Measurements from ENCODE around the gene POLDIP2.

POLDIP2 gene, protein sequence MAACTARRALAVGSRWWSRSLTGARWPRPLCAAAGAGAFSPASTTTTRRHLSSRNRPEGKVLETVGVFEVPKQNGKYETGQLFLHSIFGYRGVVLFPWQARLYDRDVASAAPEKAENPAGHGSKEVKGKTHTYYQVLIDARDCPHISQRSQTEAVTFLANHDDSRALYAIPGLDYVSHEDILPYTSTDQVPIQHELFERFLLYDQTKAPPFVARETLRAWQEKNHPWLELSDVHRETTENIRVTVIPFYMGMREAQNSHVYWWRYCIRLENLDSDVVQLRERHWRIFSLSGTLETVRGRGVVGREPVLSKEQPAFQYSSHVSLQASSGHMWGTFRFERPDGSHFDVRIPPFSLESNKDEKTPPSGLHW

GRCh38 chr17:28357061-28357900 lies at the start of gene POLDIP2:
Gene POLDIP2 (minus strand): TSS chr17:28357527. CDS start chr17:28357448, 79 bp downstream.
- Histone ChIP-seq H3K4me1 (ENCODE audit: insufficient read depth, low read length, poor library complexity, severe bottlenecking) (peaks cover 26% of the 10 kb centered on the region), H3F3A (ENCODE audit: low read depth) (no peaks in the 10 kb centered on the region), H3K27me3 (ENCODE audit: insufficient read depth, low read length, poor library complexity, severe bottlenecking) (no peaks in the 10 kb centered on the region), H3K9me3 (ENCODE audit: insufficient read depth, low read depth, low read length) (no peaks in the 10 kb centered on the region), H3K9ac (ENCODE audit: low read depth, low read length, poor library complexity, severe bottlenecking) (peak within 1 kb of the TSS; percentile 96), H3K4me2 (ENCODE audit: low read depth, low read length, poor library complexity, severe bottlenecking) (peak within 1 kb of the TSS; percentile 99), H3K9me2 (replicated peaks; ENCODE audit: low read depth, low read length) (no peaks in the 10 kb centered on the region), H3K4me3 (ENCODE audit: low read length, poor library complexity, severe bottlenecking) (peak within 1 kb of the TSS; percentile 81), H4K20me1 (ENCODE audit: insufficient read depth, low read length, poor library complexity, severe bottlenecking) (peaks cover 5% of the 10 kb centered on the region), H3K36me3 (ENCODE audit: insufficient read depth, low read length) (peaks cover 22% of the 10 kb centered on the region; the same call in 1 of the 2 replicates), H3K79me2 (ENCODE audit: insufficient read depth, low read length) (peaks cover 40% of the 10 kb centered on the region), H2AFZ (ENCODE audit: low read length) (peak within 1 kb of the TSS; percentile 93)
- TF ChIP-seq EZH2phosphoT487 (IDR thresholded peaks at IDR 0.05; ENCODE audit: borderline replicate concordance) (no peak), CTCF (conservative IDR thresholded peaks at IDR 0.05; ENCODE audit: low read length) (no peak)

- no peaks in the 10 kb centered on the region for H3K27me3 ChIP-seq (ENCODE audit: insufficient read depth, low read length, poor library complexity, severe bottlenecking)
- no peaks in the 10 kb centered on the region for H3K9me3 ChIP-seq (ENCODE audit: insufficient read depth, low read depth, low read length)
- TF ChIP-seq CTCF (conservative IDR thresholded peaks at IDR 0.05; ENCODE audit: low read length) (no peak), EZH2phosphoT487 (IDR thresholded peaks at IDR 0.05; ENCODE audit: borderline replicate concordance) (no peak)
- H3K9me2 ChIP-seq (replicated peaks; ENCODE audit: low read depth, low read length): no peaks in the 10 kb centered on the region
- H3K36me3 ChIP-seq (ENCODE audit: insufficient read depth, low read length): no peaks in the 10 kb centered on the region
- H4K20me1 ChIP-seq (ENCODE audit: insufficient read depth, low read length, poor library complexity, severe bottlenecking): no peaks in the 10 kb centered on the region
- H3K9ac ChIP-seq (ENCODE audit: low read depth, low read length, poor library complexity, severe bottlenecking): no peak overlapping the region
- H2AFZ ChIP-seq (ENCODE audit: low read length): no peak overlapping the region
- H3K79me2 ChIP-seq (ENCODE audit: insufficient read depth, low read length): no peaks in the 10 kb centered on the region
- no peaks in the 10 kb centered on the region for H3K4me1 ChIP-seq (ENCODE audit: insufficient read depth, low read length, poor library complexity, severe bottlenecking)
- H3F3A ChIP-seq (ENCODE audit: low read depth): no peaks in the 10 kb centered on the region
- no peak overlapping the region for H3K4me3 ChIP-seq (ENCODE audit: low read length, poor library complexity, severe bottlenecking)
- no peak overlapping the region for H3K4me2 ChIP-seq (ENCODE audit: low read depth, low read length, poor library complexity, severe bottlenecking)
These were observed 49.1 kb upstream of the POLDIP2 start for GRCh38 chr17:28406473-28406814.

- no peaks in the 10 kb centered on the region for H3K36me3 ChIP-seq (ENCODE audit: insufficient read depth, low read length)
- H3K27me3 ChIP-seq (ENCODE audit: insufficient read depth, low read length, poor library complexity, severe bottlenecking): no peaks in the 10 kb centered on the region
- no peak within 1 kb of the TSS for H3K9ac ChIP-seq (ENCODE audit: low read depth, low read length, poor library complexity, severe bottlenecking)
- H2AFZ ChIP-seq (ENCODE audit: low read length): no peak within 1 kb of the TSS
- H3F3A ChIP-seq (ENCODE audit: low read depth): no peaks in the 10 kb centered on the region
- no peaks in the 10 kb centered on the region for H4K20me1 ChIP-seq (ENCODE audit: insufficient read depth, low read length, poor library complexity, severe bottlenecking)
- no peaks in the 10 kb centered on the region for H3K79me2 ChIP-seq (ENCODE audit: insufficient read depth, low read length)
- TF ChIP-seq EZH2phosphoT487 (IDR thresholded peaks at IDR 0.05; ENCODE audit: borderline replicate concordance) (no peak), CTCF (conservative IDR thresholded peaks at IDR 0.05; ENCODE audit: low read length) (no peak)
- H3K4me3 ChIP-seq (ENCODE audit: low read length, poor library complexity, severe bottlenecking): no peak within 1 kb of the TSS
- no peaks in the 10 kb centered on the region for H3K9me2 ChIP-seq (replicated peaks; ENCODE audit: low read depth, low read length)
- no peaks in the 10 kb centered on the region for H3K4me1 ChIP-seq (ENCODE audit: insufficient read depth, low read length, poor library complexity, severe bottlenecking)
- H3K4me2 ChIP-seq (ENCODE audit: low read depth, low read length, poor library complexity, severe bottlenecking): no peak within 1 kb of the TSS
- H3K9me3 ChIP-seq (ENCODE audit: insufficient read depth, low read depth, low read length): no peaks in the 10 kb centered on the region
These were observed 48.5 kb upstream of the POLDIP2 start, which contains the start of gene SLC46A1 for GRCh38 chr17:28405632-28406472. Gene SLC46A1 (minus strand): TSS chr17:28406212. CDS start chr17:28406114, 98 bp downstream.
